Mesothelial cell of epicardium (in vitro differentiated cells): ENCODE data around the gene ATP5PO. TPM values are rescaled to one million over a fixed set of nuclear protein-coding genes. Genes with fewer than 3 reads are reported as not detected.

Experiments used
- DNase-seq, 2 experiments: peaks; one replicate each; pipeline ENCODE4 v3.0.0; 2021; ENCODE audit warnings: low spot score in 2 of 2; ENCODE audit not compliant: unreplicated experiment in 2 of 2
- H3K27ac Mint-ChIP-seq: 2 replicates; pipeline ENCODE4 v1.8.0; 2021; ENCODE audit warnings: mixed read lengths
- H3K27me3 Mint-ChIP-seq: 2 replicates; pipeline ENCODE4 v1.8.0; 2021; ENCODE audit warnings: low read depth, mixed read lengths
- H3K36me3 Mint-ChIP-seq: 2 replicates; pipeline ENCODE4 v1.8.0; 2021; ENCODE audit warnings: mixed read lengths
- H3K4me1 Mint-ChIP-seq: 2 replicates; pipeline ENCODE4 v1.8.0; 2021; ENCODE audit warnings: mixed read lengths
- H3K4me3 Mint-ChIP-seq: 2 replicates; pipeline ENCODE4 v1.8.0; 2021; ENCODE audit warnings: mild to moderate bottlenecking, moderate library complexity, mixed read lengths
- H3K9me3 Mint-ChIP-seq: 2 replicates; pipeline ENCODE4 v1.8.0; 2021; ENCODE audit warnings: mixed read lengths
- CTCF ChIP-seq: fragments of 200-600 bp; sonication (generic); IDR thresholded peaks from one replicate; pipeline ENCODE4 v1.5.0; 2021; ENCODE audit warnings: antibody characterized with exemption; ENCODE audit not compliant: unreplicated experiment
- total RNA-seq: library from RNA; stranded (reverse); gene quantifications from 3 replicates; pipeline ENCODE4 v1.2.1, GENCODE V29; 2021

ATP5PO gene
- total RNA-seq, 1 donor from 2014 or later: 159 TPM

- H3K4me3 Mint-ChIP-seq: no peak overlapping the region
- no peaks in the 10 kb centered on the region for H3K27me3 Mint-ChIP-seq
- H3K36me3 Mint-ChIP-seq: peaks cover 44% of the 10 kb centered on the region
- H3K4me1 Mint-ChIP-seq: peaks cover 10% of the 10 kb centered on the region
- H3K27ac Mint-ChIP-seq: no peak overlapping the region
- peaks cover 27% of the 10 kb centered on the region for H3K9me3 Mint-ChIP-seq
- no peak for DNase-seq
- no peak for TF ChIP-seq CTCF
Observed at GRCh38 chr21:33959680-33960079, 44.1 kb upstream of the ATP5PO start.

- peaks cover 19% of the 10 kb centered on the region for H3K9me3 Mint-ChIP-seq
- no peaks in the 10 kb centered on the region for H3K27me3 Mint-ChIP-seq
- no peak for TF ChIP-seq CTCF
- peaks cover 5% of the 10 kb centered on the region for H3K4me1 Mint-ChIP-seq
- no peak overlapping the region for H3K4me3 Mint-ChIP-seq
- no peak overlapping the region for H3K27ac Mint-ChIP-seq
- peaks cover 23% of the 10 kb centered on the region for H3K36me3 Mint-ChIP-seq
- no peak for DNase-seq
Observed at GRCh38 chr21:33954395-33954794, 38.8 kb upstream of the ATP5PO start.

GRCh38 chr21:33951276-33952178 is 35.9 kb upstream of the ATP5PO start:
- Mint-ChIP-seq H3K9me3 (no peaks in the 10 kb centered on the region), H3K4me3 (no peak overlapping the region), H3K27ac (peak overlapping the region; percentile 78), H3K4me1 (peaks cover 28% of the 10 kb centered on the region), H3K27me3 (no peaks in the 10 kb centered on the region), H3K36me3 (peaks cover 11% of the 10 kb centered on the region)
- no peak for DNase-seq
- TF ChIP-seq CTCF: no peak

- H3K4me1 Mint-ChIP-seq: peaks cover 33% of the 10 kb centered on the region
- TF ChIP-seq CTCF: no peak
- DNase-seq: no peak
- H3K9me3 Mint-ChIP-seq: no peaks in the 10 kb centered on the region
- H3K4me3 Mint-ChIP-seq: no peak overlapping the region
- no peaks in the 10 kb centered on the region for H3K27me3 Mint-ChIP-seq
- H3K36me3 Mint-ChIP-seq: peaks cover 8% of the 10 kb centered on the region
- no peak overlapping the region for H3K27ac Mint-ChIP-seq
Observed at GRCh38 chr21:33950431-33951079, 35.0 kb upstream of the ATP5PO start.

- peaks cover 4% of the 10 kb centered on the region for H3K9me3 Mint-ChIP-seq
- no peak for TF ChIP-seq CTCF
- H3K27ac Mint-ChIP-seq: peak overlapping the region; percentile 99
- peaks cover 10% of the 10 kb centered on the region for H3K36me3 Mint-ChIP-seq
- no peak for DNase-seq
- peaks cover 33% of the 10 kb centered on the region for H3K4me1 Mint-ChIP-seq
- no peaks in the 10 kb centered on the region for H3K27me3 Mint-ChIP-seq
- no peak overlapping the region for H3K4me3 Mint-ChIP-seq
Observed at GRCh38 chr21:33949516-33950430, 34.2 kb upstream of the ATP5PO start.
